Neural progenitor cell (in vitro differentiated cells): ENCODE results near the gene PPFIA1. TPM values are rescaled to one million over a fixed set of nuclear protein-coding genes. Genes with fewer than 3 reads are reported as not detected.

Experiments used
- DNase-seq: peaks from one replicate; pipeline ENCODE4 v3.0.0-alpha.2; 2016; ENCODE audit warnings: low spot score
- H2AFZ ChIP-seq: fragments of 200-600 bp; sonication (generic); replicated peaks from 2 replicates; pipeline ENCODE4 v1.6.1; 2016; ENCODE audit warnings: antibody characterized with exemption
- H3F3A ChIP-seq: fragments of 200-600 bp; sonication (generic); 2 replicates; pipeline ENCODE4 v1.6.1; 2016; ENCODE audit warnings: antibody characterized with exemption, low read depth
- H3K27ac ChIP-seq: fragments of 200-600 bp; sonication (generic); 2 replicates; pipeline ENCODE4 v1.5.1; 2016; ENCODE audit warnings: mild to moderate bottlenecking
- H3K27me3 ChIP-seq: fragments of 200-600 bp; sonication (generic); 2 replicates; pipeline ENCODE4 v1.6.1; 2016; ENCODE audit warnings: mild to moderate bottlenecking, moderate library complexity
- H3K36me3 ChIP-seq: fragments of 200-600 bp; sonication (generic); 2 replicates; pipeline ENCODE4 v1.5.1; 2016
- H3K4me1 ChIP-seq: fragments of 200-600 bp; sonication (generic); 2 replicates; pipeline ENCODE4 v1.6.1; 2016; ENCODE audit warnings: mixed run types
- H3K4me2 ChIP-seq: fragments of 200-600 bp; sonication (generic); 2 replicates; pipeline ENCODE4 v1.6.1; 2016
- H3K4me3 ChIP-seq: fragments of 200-600 bp; sonication (generic); 2 replicates; pipeline ENCODE4 v1.5.1; 2016
- H3K79me2 ChIP-seq: fragments of 200-600 bp; sonication (generic); 2 replicates; pipeline ENCODE4 v1.6.1; 2016; ENCODE audit warnings: low read depth
- H3K9ac ChIP-seq: fragments of 200-600 bp; sonication (generic); 2 replicates; pipeline ENCODE4 v1.6.1; 2016
- H3K9me3 ChIP-seq: fragments of 200-600 bp; sonication (generic); 2 replicates; pipeline ENCODE4 v1.5.1; 2016; ENCODE audit warnings: low read depth
- H4K20me1 ChIP-seq: fragments of 200-600 bp; sonication (generic); 2 replicates; pipeline ENCODE4 v1.6.1; 2016; ENCODE audit warnings: low read depth
- H3K27ac Mint-ChIP-seq: 3 replicates; pipeline ENCODE4 v1.8.0; 2021; ENCODE audit warnings: mixed read lengths
- H3K27me3 Mint-ChIP-seq: 2 replicates; pipeline ENCODE4 v1.8.0; 2022; ENCODE audit warnings: low read depth, mild to moderate bottlenecking, inconsistent platforms, moderate library complexity, mixed read lengths; ENCODE audit not compliant: insufficient read depth
- H3K36me3 Mint-ChIP-seq: 3 replicates; pipeline ENCODE4 v1.8.0; 2021; ENCODE audit warnings: mixed read lengths
- H3K4me1 Mint-ChIP-seq: 3 replicates; pipeline ENCODE4 v1.8.0; 2021; ENCODE audit warnings: mixed read lengths
- H3K4me3 Mint-ChIP-seq: 3 replicates; pipeline ENCODE4 v1.8.0; 2021; ENCODE audit warnings: mild to moderate bottlenecking, moderate library complexity, mixed read lengths
- H3K9me3 Mint-ChIP-seq: 3 replicates; pipeline ENCODE4 v1.8.0; 2020; ENCODE audit warnings: mixed read lengths
- EZH2 ChIP-seq: fragments of 200-600 bp; sonication (generic); IDR thresholded peaks from 2 replicates; pipeline ENCODE4 v1.6.1; 2017; ENCODE audit warnings: antibody characterized with exemption, mild to moderate bottlenecking, moderate library complexity
- EZH2phosphoT487 ChIP-seq: fragments of 200-600 bp; sonication (generic); IDR thresholded peaks from 2 replicates; pipeline ENCODE4 v1.6.1; 2017; ENCODE audit warnings: antibody characterized with exemption
- total RNA-seq: library from RNA; depleted of rRNA; stranded (reverse); fragments of >200 nt; gene quantifications from 2 replicates; pipeline ENCODE4 v1.2.3, GENCODE V29; 2015; ENCODE audit warnings: low replicate concordance
- TF ChIP-seq, protein P1 (sequence below): fragments of 200-600 bp; sonication (generic); IDR thresholded peaks from 2 replicates; pipeline ENCODE4 v1.5.1; 2017; ENCODE audit warnings: antibody characterized with exemption, mild to moderate bottlenecking

The PPFIA1 gene
- total RNA-seq, 1 donor from 2014 or later = 42.6 TPM

DNA sequence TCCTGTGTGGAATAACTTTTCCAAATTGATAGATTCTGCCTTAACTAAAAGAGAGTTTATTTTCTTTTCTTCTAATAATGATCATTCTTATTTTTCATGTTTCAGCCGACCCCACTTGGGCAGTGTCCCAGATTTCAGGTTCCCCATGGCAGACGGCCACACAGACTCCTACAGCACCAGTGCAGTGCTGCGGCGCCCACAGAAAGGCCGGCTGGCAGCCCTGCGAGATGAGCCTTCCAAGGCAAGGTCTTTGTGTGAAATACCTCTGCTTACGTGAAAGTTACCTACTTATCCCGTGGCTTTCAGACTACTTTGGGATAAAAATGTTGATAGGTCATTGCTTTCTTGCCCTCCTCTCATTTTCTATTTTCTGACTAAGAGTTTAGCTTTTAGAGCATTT, 68.6 kb downstream of the PPFIA1 start:
- no peaks in the 10 kb centered on the region for H3K9me3 ChIP-seq
- no peak overlapping the region for H2AFZ ChIP-seq
- no peaks in the 10 kb centered on the region for H4K20me1 ChIP-seq
- no peaks in the 10 kb centered on the region for H3F3A ChIP-seq
- Mint-ChIP-seq H3K36me3 (peaks cover 32% of the 10 kb centered on the region), H3K4me1 (no peaks in the 10 kb centered on the region), H3K27me3 (peaks cover 2% of the 10 kb centered on the region), H3K27ac (no peak overlapping the region), H3K4me3 (no peak overlapping the region), H3K9me3 (no peaks in the 10 kb centered on the region)
- TF ChIP-seq, protein P1, sequence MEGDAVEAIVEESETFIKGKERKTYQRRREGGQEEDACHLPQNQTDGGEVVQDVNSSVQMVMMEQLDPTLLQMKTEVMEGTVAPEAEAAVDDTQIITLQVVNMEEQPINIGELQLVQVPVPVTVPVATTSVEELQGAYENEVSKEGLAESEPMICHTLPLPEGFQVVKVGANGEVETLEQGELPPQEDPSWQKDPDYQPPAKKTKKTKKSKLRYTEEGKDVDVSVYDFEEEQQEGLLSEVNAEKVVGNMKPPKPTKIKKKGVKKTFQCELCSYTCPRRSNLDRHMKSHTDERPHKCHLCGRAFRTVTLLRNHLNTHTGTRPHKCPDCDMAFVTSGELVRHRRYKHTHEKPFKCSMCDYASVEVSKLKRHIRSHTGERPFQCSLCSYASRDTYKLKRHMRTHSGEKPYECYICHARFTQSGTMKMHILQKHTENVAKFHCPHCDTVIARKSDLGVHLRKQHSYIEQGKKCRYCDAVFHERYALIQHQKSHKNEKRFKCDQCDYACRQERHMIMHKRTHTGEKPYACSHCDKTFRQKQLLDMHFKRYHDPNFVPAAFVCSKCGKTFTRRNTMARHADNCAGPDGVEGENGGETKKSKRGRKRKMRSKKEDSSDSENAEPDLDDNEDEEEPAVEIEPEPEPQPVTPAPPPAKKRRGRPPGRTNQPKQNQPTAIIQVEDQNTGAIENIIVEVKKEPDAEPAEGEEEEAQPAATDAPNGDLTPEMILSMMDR = no peak
- no peak for TF ChIP-seq EZH2
- TF ChIP-seq EZH2phosphoT487 = no peak
- no peaks in the 10 kb centered on the region for H3K4me1 ChIP-seq
- no peak overlapping the region for H3K4me2 ChIP-seq
- no peak overlapping the region for H3K9ac ChIP-seq
- H3K27ac ChIP-seq = no peak overlapping the region
- peaks cover 6% of the 10 kb centered on the region for H3K36me3 ChIP-seq
- no peak for DNase-seq
- H3K27me3 ChIP-seq = no peaks in the 10 kb centered on the region
- H3K79me2 ChIP-seq = no peaks in the 10 kb centered on the region
- H3K4me3 ChIP-seq = no peak overlapping the region

DNA sequence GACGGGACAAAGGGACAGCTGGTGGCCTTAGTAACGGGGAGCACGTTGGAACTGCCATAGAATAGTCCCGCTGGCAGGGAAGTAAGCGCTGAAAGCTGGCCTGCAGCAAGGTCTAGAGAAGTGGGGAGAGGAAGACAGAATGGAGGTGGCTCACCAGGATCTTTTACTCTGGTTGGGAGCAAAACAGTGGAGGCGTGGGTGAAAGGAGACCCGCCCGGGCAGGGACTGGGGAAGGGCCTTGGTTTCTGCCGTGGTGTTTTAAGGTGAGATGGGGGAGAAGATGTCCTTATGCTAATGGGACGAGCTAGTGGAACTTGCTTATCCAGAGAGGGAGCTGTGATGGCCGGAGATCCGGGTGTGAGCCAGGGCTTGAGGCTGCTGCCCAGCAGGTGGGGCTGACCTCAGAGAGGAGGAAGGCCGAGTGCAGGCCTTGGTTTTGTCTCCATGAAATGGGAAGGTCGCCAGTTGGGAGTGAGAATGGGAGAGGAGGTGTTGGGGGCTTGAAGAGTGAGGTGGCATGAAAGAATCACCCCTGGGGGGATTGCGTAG, 71.5 kb downstream of the PPFIA1 start:
- H3K9ac ChIP-seq = no peak overlapping the region
- Mint-ChIP-seq H3K36me3 (peaks cover 24% of the 10 kb centered on the region), H3K27ac (no peak overlapping the region), H3K4me3 (no peak overlapping the region), H3K27me3 (peaks cover 5% of the 10 kb centered on the region), H3K9me3 (no peaks in the 10 kb centered on the region), H3K4me1 (no peaks in the 10 kb centered on the region)
- no peaks in the 10 kb centered on the region for H3K4me1 ChIP-seq
- TF ChIP-seq, protein P1 = no peak
- no peak for TF ChIP-seq EZH2phosphoT487
- TF ChIP-seq EZH2 = no peak
- H3K27ac ChIP-seq = no peak overlapping the region
- no peaks in the 10 kb centered on the region for H4K20me1 ChIP-seq
- H3K36me3 ChIP-seq = no peaks in the 10 kb centered on the region
- no peaks in the 10 kb centered on the region for H3K9me3 ChIP-seq
- H3K27me3 ChIP-seq = no peaks in the 10 kb centered on the region
- no peak overlapping the region for H3K4me3 ChIP-seq
- no peaks in the 10 kb centered on the region for H3F3A ChIP-seq
- DNase-seq = no peak
- H3K4me2 ChIP-seq = no peak overlapping the region
- H3K79me2 ChIP-seq = no peaks in the 10 kb centered on the region
- H2AFZ ChIP-seq = no peak overlapping the region

DNA sequence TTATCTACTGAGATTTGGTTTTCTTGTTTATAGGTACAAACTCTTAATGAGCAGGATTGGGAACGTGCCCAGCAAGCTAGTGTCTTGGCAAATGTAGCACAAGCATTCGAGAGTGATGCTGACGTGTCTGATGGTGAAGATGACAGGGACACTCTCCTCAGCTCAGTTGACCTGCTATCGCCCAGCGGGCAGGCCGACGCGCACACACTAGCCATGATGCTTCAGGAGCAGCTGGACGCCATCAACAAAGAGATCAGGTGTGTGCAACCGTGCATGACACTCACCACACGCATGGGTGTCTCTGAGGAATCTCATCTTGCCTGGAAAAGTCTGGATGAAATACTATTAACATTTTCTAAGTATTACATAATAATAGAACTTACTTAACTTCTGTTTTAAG, 73.1 kb downstream of the PPFIA1 start:
- H3K79me2 ChIP-seq = no peaks in the 10 kb centered on the region
- no peaks in the 10 kb centered on the region for H3K36me3 ChIP-seq
- Mint-ChIP-seq H3K4me3 (no peak overlapping the region), H3K9me3 (no peaks in the 10 kb centered on the region), H3K36me3 (peaks cover 25% of the 10 kb centered on the region), H3K4me1 (no peaks in the 10 kb centered on the region), H3K27ac (no peak overlapping the region), H3K27me3 (peaks cover 5% of the 10 kb centered on the region)
- H3K27me3 ChIP-seq = no peaks in the 10 kb centered on the region
- H3K4me2 ChIP-seq = no peak overlapping the region
- no peaks in the 10 kb centered on the region for H4K20me1 ChIP-seq
- no peak overlapping the region for H2AFZ ChIP-seq
- no peak for DNase-seq
- TF ChIP-seq, protein P1 = no peak
- TF ChIP-seq EZH2 (no peak), EZH2phosphoT487 (no peak)
- no peak overlapping the region for H3K9ac ChIP-seq
- H3K27ac ChIP-seq = no peak overlapping the region
- no peak overlapping the region for H3K4me3 ChIP-seq
- H3F3A ChIP-seq = no peaks in the 10 kb centered on the region
- H3K9me3 ChIP-seq = no peaks in the 10 kb centered on the region
- no peaks in the 10 kb centered on the region for H3K4me1 ChIP-seq
